Activated CD4-positive, alpha-beta T cell treated with anti-CD3 and anti-CD28 coated beads, Interleukin-2, amount 50 U/mL, for 48 hours (primary cell): ENCODE data around the gene MORN1.
A peak's percentile ranks its signal among the peaks of the same experiment; 100 is the strongest.

ENCODE experiments used
- DNase-seq, 2 experiments: peaks; one replicate each; pipeline ENCODE4 v3.0.0-alpha.2; 2020

Gene MORN1

GRCh38 chr1:2302292-2302925, 88.9 kb downstream of the MORN1 start:
- no peak for DNase-seq

GRCh38 chr1:2301607-2302291, 89.6 kb downstream of the MORN1 start:
- DNase-seq = no peak

GRCh38 chr1:2300851-2301606, 90.3 kb downstream of the MORN1 start:
- peak; percentile 86 to 92 for DNase-seq

- peak; percentile 86 to 91 for DNase-seq
Measured at GRCh38 chr1:2300004-2300771, 91.2 kb downstream of the MORN1 start.

GRCh38 chr1:2299131-2299627, 92.2 kb downstream of the MORN1 start:
- no peak for DNase-seq

GRCh38 chr1:2298685-2299084, 92.7 kb downstream of the MORN1 start:
- DNase-seq = no peak

GRCh38 chr1:2297246-2298011, 93.9 kb downstream of the MORN1 start:
- DNase-seq = no peak

GRCh38 chr1:2296614-2297013, 94.7 kb downstream of the MORN1 start:
- no peak for DNase-seq

- peak in 1 of 2 experiments; percentile 43 for DNase-seq
Measured at GRCh38 chr1:2296211-2296610, 95.1 kb downstream of the MORN1 start.

- no peak for DNase-seq
Measured at GRCh38 chr1:2295526-2295925, 95.8 kb downstream of the MORN1 start.

- DNase-seq = no peak
Measured at GRCh38 chr1:2294725-2295078, 96.7 kb downstream of the MORN1 start.

GRCh38 chr1:2294033-2294724, 97.2 kb downstream of the MORN1 start:
- DNase-seq = no peak

- DNase-seq = no peak
Measured at GRCh38 chr1:2292725-2293450, 98.5 kb downstream of the MORN1 start.

- no peak for DNase-seq
Measured at GRCh38 chr1:2291577-2291976, 99.8 kb downstream of the MORN1 start.

- peak; percentile 84 to 89 for DNase-seq
Measured at GRCh38 chr1:2290595-2291510, 100.5 kb downstream of the MORN1 start.

GRCh38 chr1:2290171-2290578, 101.2 kb downstream of the MORN1 start:
- no peak for DNase-seq

GRCh38 chr1:2289607-2290006, 101.7 kb downstream of the MORN1 start:
- DNase-seq = no peak

- DNase-seq = no peak
Measured at GRCh38 chr1:2288816-2289536, 102.4 kb downstream of the MORN1 start.

GRCh38 chr1:2288311-2288710, 103.0 kb downstream of the MORN1 start:
- DNase-seq = no peak
